Thyroid gland (tissue), 4 donors: Measurements from ENCODE around the gene MLH1. TPM values are rescaled to one million over a fixed set of nuclear protein-coding genes. Genes with fewer than 3 reads are reported as not detected.

Experiments used
- DNase-seq, 2 donors: peaks; one replicate each; pipeline ENCODE4 v3.0.0-alpha.2; 2019
- H3K27ac ChIP-seq, 3 donors: fragments of 200-600 bp; sonication (generic); 1 replicate in 2 of 3; 2 replicates in 1 of 3; pipeline ENCODE4 v1.5.1; 2016 to 2019; ENCODE audit warnings: mild to moderate bottlenecking in 1 of 3, moderate library complexity in 1 of 3
- H3K27me3 ChIP-seq: fragments of 200-600 bp; sonication (generic); one replicate; pipeline ENCODE4 v1.5.1; 2019
- H3K36me3 ChIP-seq, 2 donors: fragments of 200-600 bp; sonication (generic); one replicate each; pipeline ENCODE4 v1.5.1; 2016 to 2019
- H3K4me1 ChIP-seq, 2 donors: fragments of 200-600 bp; sonication (generic); one replicate each; pipeline ENCODE4 v1.5.1; 2017 to 2019
- H3K4me3 ChIP-seq, 3 donors: fragments of 200-600 bp; sonication (generic); replicated peaks in 1 of 3; 1 replicate in 2 of 3; 2 replicates in 1 of 3; pipeline ENCODE4 v1.5.1; 2016; ENCODE audit warnings: mild to moderate bottlenecking in 1 of 3
- H3K9me3 ChIP-seq: fragments of 200-600 bp; sonication (generic); one replicate; pipeline ENCODE4 v1.5.1; 2017
- POLR2A ChIP-seq, 2 donors: fragments of 450-650 bp; IDR thresholded peaks; one replicate each; pipeline ENCODE4 v1.6.1; 2017; ENCODE audit warnings: antibody characterized with exemption in 2 of 2, mild to moderate bottlenecking in 2 of 2, moderate library complexity in 1 of 2
- WGBS, 2 donors: methylation state at CpG; one replicate each; pipeline ENCODE4 v1.1.5; 2017; 5-methylcytosine and 5-hydroxymethylcytosine counted together
- intact Hi-C: fragments of 100-400 bp; cut with DNase I; formaldehyde crosslinking; loops from one replicate; pipeline ENCODE4 v1.15.1; 2023
- total RNA-seq, 4 donors: library from RNA; depleted of rRNA; stranded (reverse); fragments of >200 nt; gene quantifications; one replicate each; pipeline ENCODE4 v1.2.3, GENCODE V29; 2016
- TF ChIP-seq, protein P1 (sequence below), 6 experiments: fragments of 200-600 bp in 3 of 6; fragments of 450-650 bp in 3 of 6; sonication (generic) in 3 of 6; IDR thresholded peaks; one replicate each; pipeline ENCODE4 v1.5.1; 2016 to 2019; ENCODE audit warnings: antibody characterized with exemption in 6 of 6, mild to moderate bottlenecking in 2 of 6, inconsistent platforms in 1 of 6, moderate library complexity in 1 of 6

The MLH1 gene
- total RNA-seq, 4 donors from 2014 or later = 32.1 to 65.7 (median 54.3) TPM

DNA sequence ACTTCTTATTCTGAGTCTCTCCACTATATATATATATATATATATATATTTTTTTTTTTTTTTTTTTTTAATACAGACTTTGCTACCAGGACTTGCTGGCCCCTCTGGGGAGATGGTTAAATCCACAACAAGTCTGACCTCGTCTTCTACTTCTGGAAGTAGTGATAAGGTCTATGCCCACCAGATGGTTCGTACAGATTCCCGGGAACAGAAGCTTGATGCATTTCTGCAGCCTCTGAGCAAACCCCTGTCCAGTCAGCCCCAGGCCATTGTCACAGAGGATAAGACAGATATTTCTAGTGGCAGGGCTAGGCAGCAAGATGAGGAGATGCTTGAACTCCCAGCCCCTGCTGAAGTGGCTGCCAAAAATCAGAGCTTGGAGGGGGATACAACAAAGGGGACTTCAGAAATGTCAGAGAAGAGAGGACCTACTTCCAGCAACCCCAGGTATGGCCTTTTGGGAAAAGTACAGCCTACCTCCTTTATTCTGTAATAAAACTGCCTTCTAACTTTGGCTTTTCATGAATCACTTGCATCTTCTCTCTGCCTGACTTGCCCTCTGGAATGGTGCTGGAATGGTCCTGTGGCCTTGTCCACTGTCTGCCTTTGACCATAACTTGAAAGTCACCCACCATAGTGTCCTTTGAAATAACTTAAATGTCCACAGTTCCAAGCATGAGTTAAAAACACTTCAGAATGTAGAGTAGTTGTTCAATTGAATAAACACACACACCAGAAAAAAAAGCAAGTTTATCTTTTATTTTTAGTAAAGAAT is 32.4 kb downstream of the MLH1 start:
- Histone ChIP-seq H3K36me3 (peaks cover 6 to 17% of the 10 kb centered on the region in 2 donors), H3K27ac (peak overlapping the region; percentile 81 to 94 (median 85)), H3K4me3 (no peak overlapping the region), H3K4me1 (peaks cover 45 to 56% of the 10 kb centered on the region in 2 donors), H3K27me3 (no peaks in the 10 kb centered on the region), H3K9me3 (no peaks in the 10 kb centered on the region)
- WGBS, 2 donors = 92 to 94% methylated on average over 3 of the region's 3 CpGs
- intact Hi-C loops = loop anchor here (10.0 kb wide), 1 partner anchor 189 kb away; no protein-coding TSS in a partner anchor
- peak; percentile 74 to 77 for DNase-seq
- TF ChIP-seq, protein P1, sequence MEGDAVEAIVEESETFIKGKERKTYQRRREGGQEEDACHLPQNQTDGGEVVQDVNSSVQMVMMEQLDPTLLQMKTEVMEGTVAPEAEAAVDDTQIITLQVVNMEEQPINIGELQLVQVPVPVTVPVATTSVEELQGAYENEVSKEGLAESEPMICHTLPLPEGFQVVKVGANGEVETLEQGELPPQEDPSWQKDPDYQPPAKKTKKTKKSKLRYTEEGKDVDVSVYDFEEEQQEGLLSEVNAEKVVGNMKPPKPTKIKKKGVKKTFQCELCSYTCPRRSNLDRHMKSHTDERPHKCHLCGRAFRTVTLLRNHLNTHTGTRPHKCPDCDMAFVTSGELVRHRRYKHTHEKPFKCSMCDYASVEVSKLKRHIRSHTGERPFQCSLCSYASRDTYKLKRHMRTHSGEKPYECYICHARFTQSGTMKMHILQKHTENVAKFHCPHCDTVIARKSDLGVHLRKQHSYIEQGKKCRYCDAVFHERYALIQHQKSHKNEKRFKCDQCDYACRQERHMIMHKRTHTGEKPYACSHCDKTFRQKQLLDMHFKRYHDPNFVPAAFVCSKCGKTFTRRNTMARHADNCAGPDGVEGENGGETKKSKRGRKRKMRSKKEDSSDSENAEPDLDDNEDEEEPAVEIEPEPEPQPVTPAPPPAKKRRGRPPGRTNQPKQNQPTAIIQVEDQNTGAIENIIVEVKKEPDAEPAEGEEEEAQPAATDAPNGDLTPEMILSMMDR (IDR thresholded peaks at IDR 0.05) = no peak
- peak in 1 of 2 donors; percentile 10 for TF ChIP-seq POLR2A (IDR thresholded peaks at IDR 0.05)

DNA sequence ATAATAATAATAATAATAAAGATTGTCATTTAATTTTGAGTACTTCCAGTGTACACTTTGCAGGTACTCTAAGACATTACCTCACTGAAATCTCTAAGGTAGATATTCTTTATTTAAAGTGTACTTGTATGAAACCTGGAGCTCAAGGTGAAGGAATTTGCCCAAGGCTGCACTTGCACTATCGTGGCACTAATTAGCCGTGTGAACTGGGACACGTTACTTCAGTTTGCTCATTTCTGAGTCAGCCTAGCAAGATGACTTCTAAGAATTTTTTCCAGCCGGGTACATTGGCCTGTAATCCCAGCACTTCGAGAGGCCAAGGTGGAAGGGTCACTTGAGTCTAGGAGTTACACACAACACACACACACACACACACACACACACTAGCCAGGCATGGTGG is 33.5 kb downstream of the MLH1 start:
- H3K9me3 ChIP-seq = no peaks in the 10 kb centered on the region
- no peak overlapping the region for H3K4me3 ChIP-seq
- WGBS, 2 donors = 63 to 74% methylated on average over 5 of the region's 5 CpGs
- no peaks in the 10 kb centered on the region for H3K27me3 ChIP-seq
- H3K4me1 ChIP-seq = peaks cover 56 to 67% of the 10 kb centered on the region in 2 donors
- H3K27ac ChIP-seq = peak overlapping the region; percentile 77 to 94 (median 85)
- H3K36me3 ChIP-seq = peaks cover 0 to 8% of the 10 kb centered on the region in 2 donors
- TF ChIP-seq, protein P1 (IDR thresholded peaks at IDR 0.05) = no peak
- TF ChIP-seq POLR2A (IDR thresholded peaks at IDR 0.05) = no peak
- intact Hi-C loops = loop anchor here (10.0 kb wide), 1 partner anchor 188 kb away; no protein-coding TSS in a partner anchor
- DNase-seq = peak; percentile 22 to 46

DNA sequence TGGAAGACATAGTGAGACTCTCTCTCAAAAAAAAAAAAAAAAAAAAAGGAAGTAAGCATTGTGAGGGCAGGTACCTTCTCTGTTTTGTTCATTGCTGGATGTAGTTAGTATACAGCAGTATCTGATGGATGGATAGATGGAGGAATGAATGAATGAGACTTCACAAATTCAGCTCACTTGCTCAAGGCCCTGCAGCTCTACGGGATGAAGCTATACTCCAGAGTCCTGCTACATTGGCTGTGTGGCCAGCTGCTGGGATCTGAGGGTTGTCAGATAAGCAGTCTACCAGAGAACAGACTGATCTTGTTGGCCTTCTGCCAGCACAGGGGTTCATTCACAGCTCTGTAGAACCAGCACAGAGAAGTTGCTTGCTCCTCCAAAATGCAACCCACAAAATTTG is 35.0 kb downstream of the MLH1 start:
- H3K36me3 ChIP-seq = peaks cover 0 to 7% of the 10 kb centered on the region in 2 donors

DNA sequence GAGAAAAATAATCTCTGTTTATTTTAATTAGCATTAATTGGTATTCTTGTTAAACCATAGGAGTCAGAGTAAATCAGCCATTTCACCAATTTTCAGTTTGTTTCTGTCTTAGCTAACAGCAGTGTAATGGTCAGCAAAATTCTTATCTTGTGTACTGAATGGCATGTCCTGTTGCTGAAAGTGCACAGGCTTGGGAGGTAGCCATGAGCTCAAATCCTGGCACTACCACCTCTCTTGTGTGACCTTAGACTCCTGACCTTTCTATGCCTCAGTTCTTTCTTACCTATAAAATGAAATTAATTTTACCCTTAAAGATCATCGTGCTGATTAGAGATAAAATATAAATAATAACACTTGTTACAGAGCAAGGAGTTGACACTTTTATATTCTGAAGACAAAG is 35.8 kb downstream of the MLH1 start:
- DNase-seq = no peak
- TF ChIP-seq POLR2A (IDR thresholded peaks at IDR 0.05) = no peak
- TF ChIP-seq, protein P1 (IDR thresholded peaks at IDR 0.05) = no peak
- peaks cover 0 to 7% of the 10 kb centered on the region in 2 donors for H3K36me3 ChIP-seq
- no peaks in the 10 kb centered on the region for H3K27me3 ChIP-seq
- no peak overlapping the region for H3K4me3 ChIP-seq
- H3K4me1 ChIP-seq = peaks cover 60 to 67% of the 10 kb centered on the region in 2 donors
- H3K9me3 ChIP-seq = no peaks in the 10 kb centered on the region
- intact Hi-C loops = loop anchor here (10.0 kb wide), 1 partner anchor 186 kb away; no protein-coding TSS in a partner anchor
- peak overlapping the region; percentile 52 to 94 (median 81) for H3K27ac ChIP-seq
- 97 to 98% methylated on average over 1 of the region's 1 CpG for WGBS, 2 donors

More for the DNA sequence above, 35.0 kb downstream of the MLH1 start:
- no peaks in the 10 kb centered on the region for H3K27me3 ChIP-seq
- TF ChIP-seq, protein P1 (IDR thresholded peaks at IDR 0.05) = no peak
- TF ChIP-seq POLR2A (IDR thresholded peaks at IDR 0.05) = no peak
- peak; percentile 74 to 75 for DNase-seq
- no peak overlapping the region for H3K4me3 ChIP-seq
- intact Hi-C loops = loop anchor here (10.0 kb wide), 1 partner anchor 186 kb away; no protein-coding TSS in a partner anchor
- WGBS, 2 donors = 28 to 85% methylated on average over 1 of the region's 1 CpG
- H3K27ac ChIP-seq = peak overlapping the region; percentile 34 to 94 (median 81)
- H3K4me1 ChIP-seq = peaks cover 60 to 67% of the 10 kb centered on the region in 2 donors
- H3K9me3 ChIP-seq = no peaks in the 10 kb centered on the region
